HG02798 (cell line): ENCODE data around the gene NRDC.

Experiments
- ATAC-seq: cut with Tn5 transposase; IDR thresholded peaks from one replicate; pipeline ENCODE4 v1.9.1; 2021; ENCODE audit warnings: mild to moderate bottlenecking; ENCODE audit not compliant: unreplicated experiment, poor library complexity

NRDC gene

GRCh38 chr1:51878616-51879336, at the start of gene NRDC:
Gene NRDC, minus strand, starts transcription at chr1:51878727. Its CDS starts 112 bp downstream, at chr1:51878615.
- peak; percentile 97 for ATAC-seq

- ATAC-seq, result no peak
Measured at GRCh38 chr1:51927029-51927428, 48.5 kb upstream of the NRDC start.

GRCh38 chr1:51926171-51926812, 47.8 kb upstream of the NRDC start:
- ATAC-seq, result no peak

- no peak for ATAC-seq
Measured at GRCh38 chr1:51924455-51924854, 45.9 kb upstream of the NRDC start.

- ATAC-seq, result no peak
Measured at GRCh38 chr1:51922040-51922439, 43.5 kb upstream of the NRDC start.

- ATAC-seq, result no peak
Measured at GRCh38 chr1:51920130-51920529, 41.6 kb upstream of the NRDC start.

- ATAC-seq, result no peak
Measured at GRCh38 chr1:51919684-51920083, 41.2 kb upstream of the NRDC start.

- no peak for ATAC-seq
Measured at GRCh38 chr1:51916587-51917405, 38.3 kb upstream of the NRDC start.

GRCh38 chr1:51915951-51916350, 37.4 kb upstream of the NRDC start:
- ATAC-seq, result no peak

GRCh38 chr1:51912881-51913280, 34.4 kb upstream of the NRDC start:
- ATAC-seq, result no peak

- ATAC-seq, result no peak
Measured at GRCh38 chr1:51910221-51911000, 31.9 kb upstream of the NRDC start.

- ATAC-seq, result no peak
Measured at GRCh38 chr1:51908499-51908898, 30.0 kb upstream of the NRDC start.

GRCh38 chr1:51907079-51907702, 28.7 kb upstream of the NRDC start:
- no peak for ATAC-seq

- ATAC-seq, result no peak
Measured at GRCh38 chr1:51906306-51907078, 28.0 kb upstream of the NRDC start.

GRCh38 chr1:51902456-51902855, 23.9 kb upstream of the NRDC start:
- ATAC-seq, result no peak

- ATAC-seq, result no peak
Measured at GRCh38 chr1:51901151-51901550, 22.6 kb upstream of the NRDC start.

GRCh38 chr1:51899022-51899421, 20.5 kb upstream of the NRDC start:
- no peak for ATAC-seq

- ATAC-seq, result no peak
Measured at GRCh38 chr1:51898090-51898734, 19.7 kb upstream of the NRDC start.

GRCh38 chr1:51897699-51898031, 19.1 kb upstream of the NRDC start:
- ATAC-seq, result no peak
